Measurements from ENCODE around the gene RCN2. TPM values are rescaled to one million over a fixed set of nuclear protein-coding genes. Genes with fewer than 3 reads are reported as not detected.
A peak's percentile ranks its signal among the peaks of the same experiment; 100 is the strongest.

RCN2 gene
- total and polyA plus RNA-seq, 2 experiments from 2014 or later, result 170 to 327 TPM

DNA sequence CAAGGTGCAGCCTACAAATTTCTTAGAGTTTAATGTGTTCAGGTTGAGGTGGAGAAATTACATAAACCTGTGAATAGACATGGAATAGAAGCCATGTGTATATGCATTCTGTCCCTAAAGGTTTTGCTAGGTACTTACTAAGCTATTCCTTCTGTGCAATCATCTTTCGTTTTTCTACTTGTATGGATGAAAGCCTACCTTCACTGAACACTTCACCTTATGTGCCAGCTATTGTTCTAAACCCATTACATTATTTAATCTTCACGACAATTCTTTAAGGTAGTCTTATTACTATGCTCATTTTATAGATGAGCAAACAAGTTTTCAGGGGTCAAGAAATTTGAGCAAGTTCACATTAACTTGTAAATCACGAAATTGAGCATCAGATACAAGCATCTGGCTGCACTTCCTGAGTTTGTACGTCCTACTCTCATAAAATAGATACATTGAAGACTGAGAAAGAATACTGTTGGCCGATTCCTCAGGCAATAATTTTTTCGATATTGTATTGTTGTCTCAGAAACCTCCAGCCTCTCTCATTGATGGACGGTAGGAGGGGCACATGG is 635 bp upstream of the RCN2 start:
- DNase-seq (ENCODE audit: low spot score), result no peak
- H3K4me1 ChIP-seq (ENCODE audit: insufficient read depth), result peaks cover 5% of the 10 kb centered on the region; the same call in 1 of the 2 replicates
- H3K79me2 ChIP-seq (replicated peaks; ENCODE audit: insufficient read depth), result peaks cover 37% of the 10 kb centered on the region
- no peaks in the 10 kb centered on the region for H3K9me3 Mint-ChIP-seq
- H3K27ac ChIP-seq (ENCODE audit: low read depth), result no peak overlapping the region
- H3K36me3 Mint-ChIP-seq (ENCODE audit: low read depth), result peaks cover 37% of the 10 kb centered on the region
- H3K27me3 Mint-ChIP-seq (ENCODE audit: insufficient read depth, low read depth, poor library complexity), result peaks cover 3% of the 10 kb centered on the region
- no peaks in the 10 kb centered on the region for H3F3A ChIP-seq (replicated peaks; ENCODE audit: low read depth)
- H4K20me1 ChIP-seq (replicated peaks; ENCODE audit: insufficient read depth), result no peaks in the 10 kb centered on the region
- peaks cover 19% of the 10 kb centered on the region for H3K36me3 ChIP-seq (ENCODE audit: insufficient read depth)
- peak overlapping the region; percentile 95 for H2AFZ ChIP-seq
- H3K4me3 Mint-ChIP-seq, result peak overlapping the region; percentile 92
- peak overlapping the region; percentile 75 for H3K4me2 ChIP-seq
- no peaks in the 10 kb centered on the region for H3K9me2 ChIP-seq (ENCODE audit: insufficient read depth)
- peaks cover 16% of the 10 kb centered on the region for H3K4me1 Mint-ChIP-seq
- TF ChIP-seq EZH2phosphoT487 (IDR thresholded peaks at IDR 0.05; ENCODE audit: unreplicated experiment), result no peak
- TF ChIP-seq, protein P1, sequence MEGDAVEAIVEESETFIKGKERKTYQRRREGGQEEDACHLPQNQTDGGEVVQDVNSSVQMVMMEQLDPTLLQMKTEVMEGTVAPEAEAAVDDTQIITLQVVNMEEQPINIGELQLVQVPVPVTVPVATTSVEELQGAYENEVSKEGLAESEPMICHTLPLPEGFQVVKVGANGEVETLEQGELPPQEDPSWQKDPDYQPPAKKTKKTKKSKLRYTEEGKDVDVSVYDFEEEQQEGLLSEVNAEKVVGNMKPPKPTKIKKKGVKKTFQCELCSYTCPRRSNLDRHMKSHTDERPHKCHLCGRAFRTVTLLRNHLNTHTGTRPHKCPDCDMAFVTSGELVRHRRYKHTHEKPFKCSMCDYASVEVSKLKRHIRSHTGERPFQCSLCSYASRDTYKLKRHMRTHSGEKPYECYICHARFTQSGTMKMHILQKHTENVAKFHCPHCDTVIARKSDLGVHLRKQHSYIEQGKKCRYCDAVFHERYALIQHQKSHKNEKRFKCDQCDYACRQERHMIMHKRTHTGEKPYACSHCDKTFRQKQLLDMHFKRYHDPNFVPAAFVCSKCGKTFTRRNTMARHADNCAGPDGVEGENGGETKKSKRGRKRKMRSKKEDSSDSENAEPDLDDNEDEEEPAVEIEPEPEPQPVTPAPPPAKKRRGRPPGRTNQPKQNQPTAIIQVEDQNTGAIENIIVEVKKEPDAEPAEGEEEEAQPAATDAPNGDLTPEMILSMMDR (conservative IDR thresholded peaks at IDR 0.05; ENCODE audit: low read depth in 2 of 2), result no peak
- TF ChIP-seq STAT1 (IDR thresholded peaks at IDR 0.05; ENCODE audit: unreplicated experiment), result no peak
- no peak for TF ChIP-seq ZNF331 (CRISPR knock-in tag; IDR thresholded peaks at IDR 0.05; ENCODE audit: low read depth)
- TF ChIP-seq, protein P2, sequence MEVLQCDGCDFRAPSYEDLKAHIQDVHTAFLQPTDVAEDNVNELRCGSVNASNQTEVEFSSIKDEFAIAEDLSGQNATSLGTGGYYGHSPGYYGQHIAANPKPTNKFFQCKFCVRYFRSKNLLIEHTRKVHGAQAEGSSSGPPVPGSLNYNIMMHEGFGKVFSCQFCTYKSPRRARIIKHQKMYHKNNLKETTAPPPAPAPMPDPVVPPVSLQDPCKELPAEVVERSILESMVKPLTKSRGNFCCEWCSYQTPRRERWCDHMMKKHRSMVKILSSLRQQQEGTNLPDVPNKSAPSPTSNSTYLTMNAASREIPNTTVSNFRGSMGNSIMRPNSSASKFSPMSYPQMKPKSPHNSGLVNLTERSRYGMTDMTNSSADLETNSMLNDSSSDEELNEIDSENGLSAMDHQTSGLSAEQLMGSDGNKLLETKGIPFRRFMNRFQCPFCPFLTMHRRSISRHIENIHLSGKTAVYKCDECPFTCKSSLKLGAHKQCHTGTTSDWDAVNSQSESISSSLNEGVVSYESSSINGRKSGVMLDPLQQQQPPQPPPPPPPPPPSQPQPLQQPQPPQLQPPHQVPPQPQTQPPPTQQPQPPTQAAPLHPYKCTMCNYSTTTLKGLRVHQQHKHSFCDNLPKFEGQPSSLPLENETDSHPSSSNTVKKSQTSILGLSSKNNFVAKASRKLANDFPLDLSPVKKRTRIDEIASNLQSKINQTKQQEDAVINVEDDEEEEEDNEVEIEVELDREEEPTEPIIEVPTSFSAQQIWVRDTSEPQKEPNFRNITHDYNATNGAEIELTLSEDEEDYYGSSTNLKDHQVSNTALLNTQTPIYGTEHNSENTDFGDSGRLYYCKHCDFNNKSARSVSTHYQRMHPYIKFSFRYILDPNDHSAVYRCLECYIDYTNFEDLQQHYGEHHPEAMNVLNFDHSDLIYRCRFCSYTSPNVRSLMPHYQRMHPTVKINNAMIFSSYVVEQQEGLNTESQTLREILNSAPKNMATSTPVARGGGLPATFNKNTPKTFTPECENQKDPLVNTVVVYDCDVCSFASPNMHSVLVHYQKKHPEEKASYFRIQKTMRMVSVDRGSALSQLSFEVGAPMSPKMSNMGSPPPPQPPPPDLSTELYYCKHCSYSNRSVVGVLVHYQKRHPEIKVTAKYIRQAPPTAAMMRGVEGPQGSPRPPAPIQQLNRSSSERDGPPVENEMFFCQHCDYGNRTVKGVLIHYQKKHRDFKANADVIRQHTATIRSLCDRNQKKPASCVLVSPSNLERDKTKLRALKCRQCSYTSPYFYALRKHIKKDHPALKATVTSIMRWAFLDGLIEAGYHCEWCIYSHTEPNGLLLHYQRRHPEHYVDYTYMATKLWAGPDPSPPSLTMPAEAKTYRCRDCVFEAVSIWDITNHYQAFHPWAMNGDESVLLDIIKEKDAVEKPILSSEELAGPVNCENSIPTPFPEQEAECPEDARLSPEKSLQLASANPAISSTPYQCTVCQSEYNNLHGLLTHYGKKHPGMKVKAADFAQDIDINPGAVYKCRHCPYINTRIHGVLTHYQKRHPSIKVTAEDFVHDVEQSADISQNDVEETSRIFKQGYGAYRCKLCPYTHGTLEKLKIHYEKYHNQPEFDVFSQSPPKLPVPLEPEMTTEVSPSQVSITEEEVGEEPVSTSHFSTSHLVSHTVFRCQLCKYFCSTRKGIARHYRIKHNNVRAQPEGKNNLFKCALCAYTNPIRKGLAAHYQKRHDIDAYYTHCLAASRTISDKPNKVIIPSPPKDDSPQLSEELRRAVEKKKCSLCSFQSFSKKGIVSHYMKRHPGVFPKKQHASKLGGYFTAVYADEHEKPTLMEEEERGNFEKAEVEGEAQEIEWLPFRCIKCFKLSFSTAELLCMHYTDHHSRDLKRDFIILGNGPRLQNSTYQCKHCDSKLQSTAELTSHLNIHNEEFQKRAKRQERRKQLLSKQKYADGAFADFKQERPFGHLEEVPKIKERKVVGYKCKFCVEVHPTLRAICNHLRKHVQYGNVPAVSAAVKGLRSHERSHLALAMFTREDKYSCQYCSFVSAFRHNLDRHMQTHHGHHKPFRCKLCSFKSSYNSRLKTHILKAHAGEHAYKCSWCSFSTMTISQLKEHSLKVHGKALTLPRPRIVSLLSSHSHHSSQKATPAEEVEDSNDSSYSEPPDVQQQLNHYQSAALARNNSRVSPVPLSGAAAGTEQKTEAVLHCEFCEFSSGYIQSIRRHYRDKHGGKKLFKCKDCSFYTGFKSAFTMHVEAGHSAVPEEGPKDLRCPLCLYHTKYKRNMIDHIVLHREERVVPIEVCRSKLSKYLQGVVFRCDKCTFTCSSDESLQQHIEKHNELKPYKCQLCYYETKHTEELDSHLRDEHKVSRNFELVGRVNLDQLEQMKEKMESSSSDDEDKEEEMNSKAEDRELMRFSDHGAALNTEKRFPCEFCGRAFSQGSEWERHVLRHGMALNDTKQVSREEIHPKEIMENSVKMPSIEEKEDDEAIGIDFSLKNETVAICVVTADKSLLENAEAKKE (CRISPR knock-in tag; IDR thresholded peaks at IDR 0.05), result no peak
- no peak for TF ChIP-seq ZNF114 (CRISPR knock-in tag; IDR thresholded peaks at IDR 0.05)
- TF ChIP-seq CREB1 (CRISPR knock-in tag; IDR thresholded peaks at IDR 0.05; ENCODE audit: low read depth), result no peak
- TF ChIP-seq POLR2AphosphoS5 (IDR thresholded peaks at IDR 0.05; ENCODE audit: low read depth), result no peak
- ATAC-seq, result no peak
- H3K27ac Mint-ChIP-seq, result peak overlapping the region; percentile 95
- H3K4me3 ChIP-seq, result peak overlapping the region; percentile 82
- H3K27me3 ChIP-seq (ENCODE audit: insufficient read depth), result no peaks in the 10 kb centered on the region
